ENCODE measurements around the gene PARVB. TPM values are rescaled to one million over a fixed set of nuclear protein-coding genes. Genes with fewer than 3 reads are reported as not detected.

Gene PARVB
- total RNA-seq, 6 experiments from 2014 or later = 36.5 to 44.2 (median 38.9) TPM

- Mint-ChIP-seq H3K27ac (no peak overlapping the region), H3K27me3 (ENCODE audit: insufficient read depth) (peaks cover 2% of the 10 kb centered on the region), H3K4me3 (no peak overlapping the region), H3K9me3 (no peaks in the 10 kb centered on the region), H3K36me3 (ENCODE audit: low read depth) (peaks cover 4% of the 10 kb centered on the region; the same call in 1 of the 2 replicates), H3K4me1 (ENCODE audit: low read depth) (peaks cover 22% of the 10 kb centered on the region)
- no peak for DNase-seq
- TF ChIP-seq, protein P1, sequence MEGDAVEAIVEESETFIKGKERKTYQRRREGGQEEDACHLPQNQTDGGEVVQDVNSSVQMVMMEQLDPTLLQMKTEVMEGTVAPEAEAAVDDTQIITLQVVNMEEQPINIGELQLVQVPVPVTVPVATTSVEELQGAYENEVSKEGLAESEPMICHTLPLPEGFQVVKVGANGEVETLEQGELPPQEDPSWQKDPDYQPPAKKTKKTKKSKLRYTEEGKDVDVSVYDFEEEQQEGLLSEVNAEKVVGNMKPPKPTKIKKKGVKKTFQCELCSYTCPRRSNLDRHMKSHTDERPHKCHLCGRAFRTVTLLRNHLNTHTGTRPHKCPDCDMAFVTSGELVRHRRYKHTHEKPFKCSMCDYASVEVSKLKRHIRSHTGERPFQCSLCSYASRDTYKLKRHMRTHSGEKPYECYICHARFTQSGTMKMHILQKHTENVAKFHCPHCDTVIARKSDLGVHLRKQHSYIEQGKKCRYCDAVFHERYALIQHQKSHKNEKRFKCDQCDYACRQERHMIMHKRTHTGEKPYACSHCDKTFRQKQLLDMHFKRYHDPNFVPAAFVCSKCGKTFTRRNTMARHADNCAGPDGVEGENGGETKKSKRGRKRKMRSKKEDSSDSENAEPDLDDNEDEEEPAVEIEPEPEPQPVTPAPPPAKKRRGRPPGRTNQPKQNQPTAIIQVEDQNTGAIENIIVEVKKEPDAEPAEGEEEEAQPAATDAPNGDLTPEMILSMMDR (IDR thresholded peaks at IDR 0.05) = no peak
Measured at GRCh38 chr22:44039566-44040171, 15.6 kb downstream of the PARVB start.

DNA sequence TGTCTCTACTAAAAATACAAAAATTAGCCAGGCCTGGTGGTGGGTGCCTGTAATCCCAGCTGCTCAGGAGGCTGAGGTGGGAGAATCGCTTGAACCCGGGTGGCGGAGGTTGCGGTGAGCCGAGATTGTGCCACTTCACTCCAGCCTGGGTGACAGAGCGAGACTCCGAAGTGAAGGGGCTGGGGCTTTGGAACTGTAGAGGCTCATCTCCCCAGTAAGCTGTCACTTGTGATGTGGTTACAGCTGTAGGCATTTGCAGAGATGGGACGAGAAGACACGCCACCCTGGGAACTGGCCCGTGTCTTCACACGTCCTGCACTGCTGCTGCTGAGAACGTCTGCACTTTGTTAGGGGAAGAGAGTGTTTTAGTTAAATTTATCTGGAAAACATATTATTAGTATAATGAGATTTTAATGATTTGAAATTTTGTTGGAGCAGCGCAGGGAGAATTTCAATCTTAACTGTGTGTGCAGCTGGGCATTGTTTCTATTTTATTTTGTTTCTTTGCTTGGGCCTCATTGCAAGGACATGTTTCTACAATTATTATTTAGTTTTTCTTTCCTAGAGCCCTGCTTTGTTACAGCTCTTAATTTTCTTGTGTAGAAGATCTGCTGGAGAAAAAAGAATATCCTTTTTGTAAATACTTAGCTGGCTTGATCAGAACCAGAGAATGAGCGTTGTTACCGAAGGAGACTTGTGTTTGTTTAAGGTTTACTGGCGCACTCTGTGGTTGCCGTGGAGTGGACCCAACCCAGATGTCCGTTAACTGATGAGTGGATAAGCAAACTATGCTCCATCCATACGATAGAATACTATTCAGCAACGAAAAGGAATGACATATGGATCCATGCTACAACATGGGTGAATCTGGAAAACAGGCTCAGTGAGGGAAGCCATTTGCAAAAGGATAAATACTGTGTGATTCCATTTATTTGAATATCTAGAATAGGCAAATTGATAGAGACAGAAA, 18.4 kb downstream of the PARVB start:
- Mint-ChIP-seq H3K36me3 (ENCODE audit: low read depth) (peaks cover 4% of the 10 kb centered on the region; the same call in 1 of the 2 replicates), H3K9me3 (no peaks in the 10 kb centered on the region), H3K27ac (no peak overlapping the region), H3K4me1 (ENCODE audit: low read depth) (peaks cover 31% of the 10 kb centered on the region), H3K4me3 (no peak overlapping the region), H3K27me3 (ENCODE audit: insufficient read depth) (peaks cover 5% of the 10 kb centered on the region)
- no peak for DNase-seq
- TF ChIP-seq, protein P1 (IDR thresholded peaks at IDR 0.05) = no peak

DNA sequence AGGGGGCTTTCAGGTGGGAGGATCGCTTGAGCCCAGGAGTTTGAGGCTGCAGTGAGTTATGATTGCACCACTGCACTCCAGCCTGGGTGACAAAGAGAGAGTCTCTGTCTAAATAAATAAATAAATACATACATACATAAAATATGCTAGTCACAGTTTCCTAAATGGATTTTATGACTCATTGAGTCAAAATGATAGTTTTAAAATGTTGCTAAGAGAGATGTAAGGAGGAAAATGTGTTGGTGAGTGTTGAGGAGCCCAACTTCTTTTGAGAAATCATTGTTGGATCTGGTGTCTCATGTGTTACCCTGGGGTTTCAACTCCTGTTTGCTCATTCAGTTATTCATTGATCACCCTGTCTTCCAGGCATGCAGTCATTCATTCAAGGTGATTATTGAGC, 21.0 kb downstream of the PARVB start:
- Mint-ChIP-seq H3K36me3 (ENCODE audit: low read depth) (peaks cover 3% of the 10 kb centered on the region; the same call in 1 of the 2 replicates), H3K27me3 (ENCODE audit: insufficient read depth) (peaks cover 5% of the 10 kb centered on the region), H3K4me3 (no peak overlapping the region), H3K4me1 (ENCODE audit: low read depth) (peaks cover 22% of the 10 kb centered on the region), H3K9me3 (no peaks in the 10 kb centered on the region), H3K27ac (peak overlapping the region; percentile 26; the same call in 1 of the 2 replicates)
- DNase-seq = peak; percentile 28
- TF ChIP-seq, protein P1 (IDR thresholded peaks at IDR 0.05) = no peak

DNA sequence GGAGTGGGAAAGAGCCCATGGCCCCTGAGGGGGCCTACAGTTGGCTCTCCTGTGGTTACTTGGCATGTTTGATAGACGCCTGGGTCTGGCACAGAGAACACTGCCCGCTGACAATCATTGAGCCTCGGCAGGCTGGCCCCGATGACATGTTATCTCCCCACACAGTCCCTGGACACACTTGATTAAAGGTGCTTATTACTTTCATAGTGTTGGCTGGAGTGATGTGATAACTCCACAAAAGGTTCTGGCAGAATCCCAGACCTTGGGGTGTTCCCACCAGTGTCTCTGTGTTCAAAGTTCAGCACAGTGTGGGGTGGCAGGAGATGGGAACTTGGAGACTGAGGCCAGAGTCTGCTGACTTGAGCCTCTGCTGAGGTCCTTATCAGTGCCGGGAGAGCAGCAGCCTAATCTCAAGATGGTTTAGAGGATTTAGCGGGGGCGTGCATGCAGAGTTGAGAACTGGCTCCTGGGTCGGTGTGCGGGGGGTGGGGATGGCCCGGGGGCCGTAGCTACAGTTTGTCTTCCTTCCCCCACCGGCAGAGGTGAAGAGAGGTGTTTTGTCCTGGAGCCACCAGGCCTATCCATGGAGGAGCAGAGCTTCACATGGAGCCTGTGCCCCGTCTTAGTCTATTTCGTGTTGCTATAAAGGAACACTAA, 22.5 kb downstream of the PARVB start:
- H3K27me3 Mint-ChIP-seq (ENCODE audit: insufficient read depth) = peaks cover 5% of the 10 kb centered on the region
- TF ChIP-seq, protein P1 (IDR thresholded peaks at IDR 0.05) = no peak
- H3K36me3 Mint-ChIP-seq (ENCODE audit: low read depth) = no peaks in the 10 kb centered on the region
- no peak overlapping the region for H3K4me3 Mint-ChIP-seq
- peaks cover 22% of the 10 kb centered on the region for H3K4me1 Mint-ChIP-seq (ENCODE audit: low read depth)
- DNase-seq = no peak
- no peak overlapping the region for H3K27ac Mint-ChIP-seq
- no peaks in the 10 kb centered on the region for H3K9me3 Mint-ChIP-seq

DNA sequence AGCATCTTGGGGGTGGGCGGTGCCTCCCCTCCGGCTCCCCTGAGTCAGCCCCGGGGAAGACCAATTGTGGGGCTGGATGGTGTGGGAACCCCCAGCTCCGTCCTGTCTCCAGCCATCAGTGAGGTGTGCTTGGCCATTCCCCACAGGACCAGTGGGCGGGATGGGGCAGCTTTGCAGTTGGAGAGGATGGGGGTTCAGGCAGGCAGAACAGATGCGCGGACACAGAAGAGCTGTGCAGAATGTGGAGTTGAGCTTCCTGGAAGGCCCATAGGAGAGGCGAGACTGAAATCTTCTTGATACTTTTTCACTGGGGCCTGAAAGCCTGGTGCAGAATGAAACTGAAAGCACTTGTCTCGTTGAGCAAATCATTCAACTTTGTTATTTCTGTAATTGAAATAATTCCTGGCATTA, 23.8 kb downstream of the PARVB start:
- Mint-ChIP-seq H3K4me3 (no peak overlapping the region), H3K4me1 (ENCODE audit: low read depth) (peaks cover 16% of the 10 kb centered on the region)

More for the DNA sequence above, 23.8 kb downstream of the PARVB start:
- Mint-ChIP-seq H3K27ac (no peak overlapping the region), H3K27me3 (ENCODE audit: insufficient read depth) (peaks cover 5% of the 10 kb centered on the region), H3K36me3 (ENCODE audit: low read depth) (no peaks in the 10 kb centered on the region), H3K9me3 (no peaks in the 10 kb centered on the region)
- DNase-seq = no peak
- TF ChIP-seq, protein P1 (IDR thresholded peaks at IDR 0.05) = no peak

All from HFFc6 (cell line).